ENCODE data around the gene GINM1. TPM values are rescaled to one million over a fixed set of nuclear protein-coding genes. Genes with fewer than 3 reads are reported as not detected.

The GINM1 gene
- total and polyA plus RNA-seq, 2 of the 8 experiments (the other 6 are each of a cell fraction or from before 2014, with no cell fraction given) = 5.1 to 21.6 TPM

DNA sequence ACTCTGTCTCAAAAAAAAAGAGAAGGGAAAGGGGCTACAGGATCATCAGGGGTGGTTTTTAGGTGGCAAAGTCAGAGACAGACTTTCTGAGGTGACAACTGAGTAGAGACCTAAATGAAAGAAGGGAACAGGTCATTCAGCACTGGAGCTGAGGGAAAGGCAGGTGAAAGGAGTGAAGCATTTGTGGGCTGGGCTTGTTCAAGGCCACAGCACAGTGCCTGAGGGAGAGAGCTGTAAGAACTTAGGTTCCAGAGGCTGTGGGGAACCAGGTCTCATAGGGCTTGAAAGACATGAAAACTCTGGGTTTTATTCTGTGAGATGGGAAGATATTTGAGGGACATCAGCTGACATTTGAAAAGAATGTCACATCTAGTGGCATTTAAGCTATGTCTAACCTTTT, 61.5 kb downstream of the GINM1 start:
- Histone ChIP-seq H2BK12ac (ENCODE audit: low read depth, low read length) (no peak overlapping the region), H3K9ac (replicated peaks in 1 of 4; ENCODE audit: extremely low read depth in 1 of 4, low read depth in 3 of 4, low read length in 3 of 4) (no peak overlapping the region), H3K56ac (replicated peaks; ENCODE audit: insufficient read length, low read depth, low read length) (no peak overlapping the region), H3K9me3 (ENCODE audit: insufficient read depth in 2 of 2, low read depth in 1 of 2, low read length in 1 of 2) (no peaks in the 10 kb centered on the region), H3K27ac (ENCODE audit: low read depth, low read length) (no peak overlapping the region), H2BK120ac (replicated peaks; ENCODE audit: low read depth, low read length) (no peak overlapping the region), H4K8ac (ENCODE audit: extremely low read depth, insufficient read depth, low read length) (no peak overlapping the region), H2BK15ac (ENCODE audit: low read length) (no peak overlapping the region), H3K27me3 (replicated peaks in 1 of 4; ENCODE audit: control insufficient read depth in 3 of 4, extremely low read depth in 1 of 4, insufficient read depth in 3 of 4, low read length in 3 of 4) (no peaks in the 10 kb centered on the region), H3K4me2 (ENCODE audit: insufficient read depth in 1 of 2, low read depth in 2 of 2, low read length in 2 of 2) (no peak overlapping the region), H3K18ac (ENCODE audit: extremely low read depth, low read length) (no peak overlapping the region), H3K4ac (replicated peaks; ENCODE audit: insufficient read length, low read depth, low read length) (no peak overlapping the region), H4K5ac (ENCODE audit: insufficient read length, low read depth, low read length) (no peak overlapping the region), H3K14ac (ENCODE audit: insufficient read length) (no peak overlapping the region), H3K79me2 (ENCODE audit: control insufficient read depth in 1 of 2, insufficient read depth in 2 of 2, low read length in 2 of 2) (no peaks in the 10 kb centered on the region), H3K23me2 (ENCODE audit: low read depth, low read length) (no peaks in the 10 kb centered on the region), H3K4me3 (ENCODE audit: extremely low read depth in 1 of 4, insufficient read depth in 2 of 4, low read depth in 3 of 4, low read length in 4 of 4) (no peak overlapping the region), H3K79me1 (ENCODE audit: low read depth, low read length) (no peaks in the 10 kb centered on the region), H2BK20ac (ENCODE audit: low read length) (no peak overlapping the region), H2AK5ac (ENCODE audit: low read depth, low read length) (no peak overlapping the region), H3K23ac (ENCODE audit: insufficient read length) (no peak overlapping the region), H4K91ac (replicated peaks; ENCODE audit: insufficient read length, low read length) (no peak overlapping the region), H3K4me1 (replicated peaks in 1 of 4; ENCODE audit: control insufficient read depth in 3 of 4, insufficient read depth in 4 of 4, low read length in 3 of 4) (no peaks in the 10 kb centered on the region), H3K36me3 (ENCODE audit: control insufficient read depth in 2 of 4, insufficient read depth in 4 of 4, low read length in 3 of 4) (peaks cover 0 to 3% (median 0%) of the 10 kb centered on the region in 4 experiments; a peak in 2 of 8 replicates), H4K20me1 (replicated peaks in 1 of 2; ENCODE audit: control insufficient read depth in 1 of 2, insufficient read depth in 2 of 2, low read length in 2 of 2) (no peaks in the 10 kb centered on the region), H2AFZ (ENCODE audit: low read length) (no peak overlapping the region), H2BK5ac (ENCODE audit: low read depth, low read length) (no peak overlapping the region)
- CTCF ChIA-PET (ENCODE audit: partially characterized antibody) = interaction anchor here (0.6 kb wide), 3 partner anchors 40 to 762 kb away, joined by 3 to 5 read pairs (median 3); no protein-coding TSS in a partner anchor
- POLR2A ChIA-PET (ENCODE audit: partially characterized antibody) = interaction anchor here (1.1 kb wide), 1 partner anchor 57 kb away, joined by 4 read pairs; no protein-coding TSS in a partner anchor
- FAIRE-seq (no peak), DNase-seq (ENCODE audit: low read depth in 1 of 2, low spot score in 2 of 2) (peak in 1 of 2 experiments; percentile 22)
- TF ChIP-seq, protein P1, sequence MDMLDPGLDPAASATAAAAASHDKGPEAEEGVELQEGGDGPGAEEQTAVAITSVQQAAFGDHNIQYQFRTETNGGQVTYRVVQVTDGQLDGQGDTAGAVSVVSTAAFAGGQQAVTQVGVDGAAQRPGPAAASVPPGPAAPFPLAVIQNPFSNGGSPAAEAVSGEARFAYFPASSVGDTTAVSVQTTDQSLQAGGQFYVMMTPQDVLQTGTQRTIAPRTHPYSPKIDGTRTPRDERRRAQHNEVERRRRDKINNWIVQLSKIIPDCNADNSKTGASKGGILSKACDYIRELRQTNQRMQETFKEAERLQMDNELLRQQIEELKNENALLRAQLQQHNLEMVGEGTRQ (IDR thresholded peaks at IDR 0.05; ENCODE audit: low read length) = no peak

Data from H1 (cell line).